GM21381 (cell line): ENCODE results near the gene PHF1.

ENCODE experiments used
- ATAC-seq: cut with Tn5 transposase; IDR thresholded peaks from one replicate; pipeline ENCODE4 v1.9.1; 2021; ENCODE audit warnings: mild to moderate bottlenecking, moderate library complexity; ENCODE audit not compliant: unreplicated experiment

PHF1 gene

GRCh38 chr6:33417128-33417902 is 6.5 kb downstream of the PHF1 start:
- no peak for ATAC-seq

- ATAC-seq, result peak; percentile 85
Observed at GRCh38 chr6:33417903-33418689, 7.3 kb downstream of the PHF1 start, which contains the start of gene CUTA. Gene CUTA, minus strand, starts transcription at chr6:33418107. Its CDS starts 107 bp downstream, at chr6:33418000.

DNA sequence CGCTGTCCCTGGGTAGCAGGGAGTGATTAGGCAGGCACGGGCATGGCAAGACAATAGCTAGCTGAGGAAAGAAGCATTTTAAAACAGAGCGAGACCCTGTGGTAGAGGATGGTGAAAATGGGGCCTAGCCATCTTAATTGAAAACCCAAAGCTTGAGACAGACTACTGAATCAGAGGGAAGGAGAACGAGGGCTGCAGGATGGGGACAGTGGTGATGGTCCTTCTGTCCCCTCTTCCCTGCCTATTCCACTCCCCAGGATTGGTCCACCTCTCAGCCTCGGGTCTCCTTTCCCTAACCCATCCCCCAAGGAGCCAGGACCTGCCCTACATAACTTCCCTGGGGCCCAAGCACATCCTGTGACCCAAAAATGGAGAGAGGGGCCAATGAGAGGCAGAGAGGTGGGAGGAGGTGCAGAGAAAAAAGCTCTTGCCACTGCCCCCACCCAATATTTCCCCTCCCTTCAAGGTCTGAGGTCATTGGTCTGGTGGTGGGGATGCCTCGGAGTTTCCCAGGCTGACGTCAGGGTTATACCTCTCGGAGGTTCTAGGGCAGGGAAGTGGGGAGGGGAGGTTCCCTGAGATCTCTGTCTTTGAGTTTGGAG is 8.0 kb downstream of the PHF1 start:
- ATAC-seq, result no peak

GRCh38 chr6:33419580-33420490 is 9.0 kb downstream of the PHF1 start, which contains the start of gene SYNGAP1:
Gene SYNGAP1, plus strand, starts transcription at chr6:33420065. Its CDS starts 200 bp downstream, at chr6:33420265.
- no peak for ATAC-seq

GRCh38 chr6:33420491-33421343 is 9.9 kb downstream of the PHF1 start:
- no peak for ATAC-seq

DNA sequence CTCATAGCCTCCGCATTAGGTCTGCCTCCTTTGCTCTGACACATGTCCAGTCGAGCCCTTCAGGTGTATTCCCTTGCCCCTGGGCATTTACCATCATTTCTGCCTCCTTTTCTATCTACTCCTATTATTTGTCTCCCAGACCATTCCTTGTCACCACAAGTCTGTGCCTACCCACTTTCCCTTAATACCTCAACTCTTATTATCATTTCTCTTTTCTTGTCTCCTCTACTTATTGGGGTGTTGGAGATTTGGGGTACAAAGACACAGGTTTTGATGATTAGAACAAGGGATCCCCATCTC is 10.5 kb downstream of the PHF1 start:
- no peak for ATAC-seq

GRCh38 chr6:33423777-33424176 is 13.0 kb downstream of the PHF1 start:
- no peak for ATAC-seq

- no peak for ATAC-seq
Observed at GRCh38 chr6:33424855-33425667, 14.2 kb downstream of the PHF1 start.

DNA sequence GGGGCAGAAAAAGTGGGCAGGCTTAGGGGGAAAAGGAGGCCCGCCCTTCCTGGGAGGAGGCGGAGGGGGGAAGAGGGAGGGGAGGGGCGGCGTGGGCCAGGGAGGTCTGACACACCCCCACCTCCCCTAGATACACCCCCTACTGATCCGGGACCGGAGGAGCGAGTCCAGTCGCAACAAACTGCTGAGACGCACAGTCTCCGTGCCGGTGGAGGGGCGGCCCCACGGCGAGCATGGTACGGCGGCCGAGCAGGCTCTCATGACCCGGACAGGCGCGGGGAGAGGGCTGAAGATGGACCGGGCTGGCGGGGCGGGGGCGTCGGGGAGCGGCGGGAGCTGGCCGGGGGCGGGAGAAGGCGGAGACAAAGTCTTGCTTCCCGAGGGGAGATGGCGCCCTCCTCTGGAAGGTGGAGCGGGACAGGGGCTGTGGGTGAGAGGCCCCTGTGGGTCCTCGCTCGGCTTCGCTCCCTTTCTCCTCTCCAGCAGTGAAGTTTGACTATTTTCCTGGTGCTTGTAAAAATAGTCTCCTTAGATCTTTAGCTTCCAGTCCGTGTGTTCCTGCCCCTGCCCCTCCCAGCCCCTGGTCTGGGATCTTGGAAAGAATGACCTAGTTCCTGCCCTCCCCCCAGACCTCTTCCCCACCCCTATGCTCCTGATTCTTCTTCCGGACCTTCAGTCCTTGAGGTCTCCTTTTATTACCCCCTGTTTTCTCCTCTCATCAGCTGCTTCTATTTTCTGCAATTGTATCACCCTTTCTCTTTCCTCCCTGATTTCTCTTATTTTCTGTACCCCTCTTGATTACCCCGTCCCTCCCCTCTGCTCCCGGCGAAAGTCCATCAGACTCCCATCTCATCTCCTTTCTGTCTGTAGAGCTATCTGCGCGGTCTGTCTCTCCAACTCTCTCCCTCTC is 15.1 kb downstream of the PHF1 start:
- ATAC-seq, result peak; percentile 34

GRCh38 chr6:33426590-33427511 is 16.0 kb downstream of the PHF1 start:
- ATAC-seq, result no peak

- no peak for ATAC-seq
Observed at GRCh38 chr6:33427585-33428223, 16.9 kb downstream of the PHF1 start.

DNA sequence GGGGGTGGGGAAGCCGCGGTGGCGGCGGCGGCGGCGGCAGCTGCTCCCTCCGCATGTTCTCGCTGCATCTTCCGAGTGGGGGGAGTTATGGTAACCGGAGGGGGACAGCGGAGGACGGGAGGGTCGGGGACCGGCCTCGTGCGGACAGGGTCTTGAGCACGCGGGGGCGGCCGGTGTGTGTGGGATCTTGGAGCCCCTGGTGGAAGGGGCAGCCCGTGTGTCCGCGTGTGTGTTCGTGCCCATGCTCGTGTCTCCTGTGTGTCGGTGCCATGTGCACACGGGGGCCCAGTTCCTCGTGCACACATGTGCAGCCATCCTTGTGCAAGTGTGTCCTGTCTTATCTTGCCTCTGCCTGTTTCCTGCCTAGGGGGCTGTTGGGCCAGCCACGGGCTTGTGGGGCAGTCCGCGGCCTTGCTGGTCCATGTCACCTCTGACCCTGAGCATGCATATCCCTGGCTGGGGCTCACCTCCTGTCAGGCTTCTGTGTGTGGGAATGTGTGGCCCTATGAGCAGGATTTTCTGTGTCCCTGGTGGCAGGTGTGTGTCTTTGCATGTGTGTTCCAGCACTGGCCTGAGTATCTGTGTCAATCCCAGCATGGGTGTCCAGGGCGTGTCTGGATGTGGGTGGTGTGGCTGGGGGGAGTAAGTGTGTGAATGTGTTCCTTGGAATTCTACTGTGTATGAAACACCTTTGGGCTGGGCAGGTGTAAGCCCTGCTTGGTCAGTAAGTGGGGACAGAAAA is 17.6 kb downstream of the PHF1 start:
- ATAC-seq, result no peak

GRCh38 chr6:33428966-33429749 is 18.3 kb downstream of the PHF1 start:
- ATAC-seq, result no peak

DNA sequence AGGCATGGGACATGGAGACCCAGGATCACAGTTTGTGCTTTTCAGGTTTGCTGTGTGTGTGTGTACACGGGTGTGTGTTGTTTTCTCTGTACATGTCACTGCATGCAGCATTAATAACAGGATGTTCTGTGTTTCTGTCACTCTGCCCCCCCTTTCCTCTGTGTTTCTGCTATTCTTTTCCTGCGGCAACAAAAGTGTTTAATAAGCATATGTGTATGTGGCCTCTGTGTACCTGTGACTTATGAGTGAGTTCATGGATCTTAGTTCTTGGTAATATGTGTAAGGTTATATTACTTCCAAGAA is 18.9 kb downstream of the PHF1 start:
- no peak for ATAC-seq

- ATAC-seq, result no peak
Observed at GRCh38 chr6:33430334-33430733, 19.5 kb downstream of the PHF1 start.
